HuH-7 (cell line): Measurements from ENCODE around the gene SOCS1.

Experiments
- DNase-seq: peaks from one replicate; pipeline ENCODE4 v3.0.0; 2011; ENCODE audit warnings: low spot score

Gene SOCS1

GRCh38 chr16:11204513-11205047 lies 51.4 kb downstream of the SOCS1 start:
- DNase-seq, result no peak
